Measurements from ENCODE around the gene NT5C2. TPM values are rescaled to one million over a fixed set of nuclear protein-coding genes. Genes with fewer than 3 reads are reported as not detected.

Gene NT5C2
- total and polyA plus RNA-seq, 8 donors, result 19.4 to 45.0 (median 26.4) TPM

- Histone ChIP-seq H3K27ac (no peak overlapping the region), H3K27me3 (no peaks in the 10 kb centered on the region), H3K4me3 (no peak overlapping the region), H3K36me3 (no peaks in the 10 kb centered on the region), H3K9me3 (no peaks in the 10 kb centered on the region), H3K4me1 (no peaks in the 10 kb centered on the region)
- DNase-seq, result no peak
- ATAC-seq, result no peak
- intact Hi-C loops (cut with DNase I), result no loop called here
- no peak for FAIRE-seq
- TF ChIP-seq CTCF (IDR thresholded peaks at IDR 0.05), result no peak
- 86 to 93% methylated on average over 2 of the region's 2 CpGs for WGBS, 2 donors
Measured at GRCh38 chr10:103038570-103038969, 154.5 kb downstream of the NT5C2 start.

Other genes with a start within 250 kb of the NT5C2 start
- not detected for gene RPEL1, start 52.6 kb upstream of the NT5C2 start, total RNA-seq
- not detected for gene RPEL1, start 52.6 kb upstream of the NT5C2 start, polyA plus RNA-seq
- gene INA, start 83.9 kb upstream of the NT5C2 start, total RNA-seq, result 1 to 10 TPM in 3 of 6 donors, under 1 TPM in 3; 0.32 to 2.9 (median 1.1) TPM
- gene INA, start 83.9 kb upstream of the NT5C2 start, polyA plus RNA-seq, result 10 to 100 TPM in 1 of 2 donors, 1 to 10 TPM in 1; 3.2 to 13.1 TPM
- gene PCGF6, start 157.9 kb upstream of the NT5C2 start, total RNA-seq, result 1 to 10 TPM; 4.6 to 6.7 (median 5.2) TPM
- gene PCGF6, start 157.9 kb upstream of the NT5C2 start, polyA plus RNA-seq, result 1 to 10 TPM; 3.8 to 5.3 TPM
- gene TAF5, start 174.7 kb upstream of the NT5C2 start, total RNA-seq, result 1 to 10 TPM; 1.4 to 2.6 (median 1.9) TPM
- gene TAF5, start 174.7 kb upstream of the NT5C2 start, polyA plus RNA-seq, result 1 to 10 TPM; 1.3 to 1.9 TPM
- 100 to 1,000 TPM; 113 to 150 (median 132) TPM for gene ATP5MK, start 203.2 kb upstream of the NT5C2 start, total RNA-seq
- 100 to 1,000 TPM; 376 to 488 TPM for gene ATP5MK, start 203.2 kb upstream of the NT5C2 start, polyA plus RNA-seq
- 10 to 100 TPM; 11.3 to 17.3 (median 15.9) TPM for gene PDCD11, start 203.4 kb upstream of the NT5C2 start, total RNA-seq
- 10 to 100 TPM; 18.2 to 27.4 TPM for gene PDCD11, start 203.4 kb upstream of the NT5C2 start, polyA plus RNA-seq

Data from pancreas (tissue), 10 donors.